GM18511 (cell line): ENCODE measurements around the gene MTHFR.

Experiments used
- ATAC-seq: cut with Tn5 transposase; IDR thresholded peaks from one replicate; pipeline ENCODE4 v1.9.1; 2021; ENCODE audit warnings: mild to moderate bottlenecking, moderate library complexity; ENCODE audit not compliant: unreplicated experiment

MTHFR gene

GRCh38 chr1:11783556-11783955 lies 22.2 kb downstream of the MTHFR start:
- ATAC-seq: no peak

GRCh38 chr1:11782127-11782708 lies 23.5 kb downstream of the MTHFR start:
- ATAC-seq: no peak

- ATAC-seq: no peak
These were observed 24.5 kb downstream of the MTHFR start for GRCh38 chr1:11781297-11781696.

- ATAC-seq: no peak
These were observed 25.2 kb downstream of the MTHFR start for GRCh38 chr1:11780380-11781147.

- no peak for ATAC-seq
These were observed 25.9 kb downstream of the MTHFR start for GRCh38 chr1:11779715-11780379.

GRCh38 chr1:11778844-11779623 lies 26.7 kb downstream of the MTHFR start:
- no peak for ATAC-seq

GRCh38 chr1:11778336-11778735 lies 27.4 kb downstream of the MTHFR start:
- no peak for ATAC-seq

- ATAC-seq: no peak
These were observed 28.0 kb downstream of the MTHFR start for GRCh38 chr1:11777658-11778322.

GRCh38 chr1:11774753-11775152 lies 31.0 kb downstream of the MTHFR start:
- ATAC-seq: no peak

- ATAC-seq: no peak
These were observed 33.3 kb downstream of the MTHFR start for GRCh38 chr1:11772458-11772857.

GRCh38 chr1:11771481-11772043 lies 34.2 kb downstream of the MTHFR start:
- ATAC-seq: no peak

- no peak for ATAC-seq
These were observed 35.8 kb downstream of the MTHFR start for GRCh38 chr1:11770011-11770410.

GRCh38 chr1:11769274-11769673 lies 36.5 kb downstream of the MTHFR start:
- no peak for ATAC-seq

- no peak for ATAC-seq
These were observed 36.9 kb downstream of the MTHFR start for GRCh38 chr1:11768821-11769220.

- ATAC-seq: no peak
These were observed 37.7 kb downstream of the MTHFR start for GRCh38 chr1:11767922-11768704.

- ATAC-seq: no peak
These were observed 39.4 kb downstream of the MTHFR start for GRCh38 chr1:11766429-11766776.

- no peak for ATAC-seq
These were observed 39.9 kb downstream of the MTHFR start for GRCh38 chr1:11765661-11766428.

GRCh38 chr1:11764519-11764918 lies 41.2 kb downstream of the MTHFR start:
- no peak for ATAC-seq

- no peak for ATAC-seq
These were observed 41.6 kb downstream of the MTHFR start for GRCh38 chr1:11764115-11764514.
